HG03469 (cell line): Measurements from ENCODE around the gene STAP2.
"Not testable (repeated sequence)": the region's sequence is repeated elsewhere in the genome, so short reads cannot be mapped to it uniquely, and the experiment has no call there.

ENCODE experiments used
- ATAC-seq: cut with Tn5 transposase; IDR thresholded peaks from one replicate; pipeline ENCODE4 v1.9.1; 2021; ENCODE audit warnings: mild to moderate bottlenecking, moderate library complexity, moderate number of reproducible peaks; ENCODE audit not compliant: unreplicated experiment

Gene STAP2

GRCh38 chr19:4303819-4304537 lies 34.6 kb downstream of the STAP2 start:
- no peak for ATAC-seq

GRCh38 chr19:4302243-4302640 lies 36.4 kb downstream of the STAP2 start, which contains the start of gene TMIGD2:
Gene TMIGD2, minus strand, starts transcription at chr19:4302389. Its CDS starts 4 bp downstream, at chr19:4302385.
- no peak for ATAC-seq

GRCh38 chr19:4301590-4302242 lies 36.9 kb downstream of the STAP2 start:
- no peak for ATAC-seq

GRCh38 chr19:4300589-4300988 lies 38.0 kb downstream of the STAP2 start:
- no peak for ATAC-seq

- no peak for ATAC-seq
Observed at GRCh38 chr19:4298810-4299550, 39.6 kb downstream of the STAP2 start.

- no peak for ATAC-seq
Observed at GRCh38 chr19:4297901-4298809, 40.5 kb downstream of the STAP2 start.

- ATAC-seq: no peak
Observed at GRCh38 chr19:4295972-4296771, 42.5 kb downstream of the STAP2 start.

GRCh38 chr19:4294389-4294788 lies 44.2 kb downstream of the STAP2 start:
- ATAC-seq: no peak

- no peak for ATAC-seq
Observed at GRCh38 chr19:4292515-4292914, 46.1 kb downstream of the STAP2 start.

- no peak for ATAC-seq
Observed at GRCh38 chr19:4291184-4291732, 47.4 kb downstream of the STAP2 start.

- no peak for ATAC-seq
Observed at GRCh38 chr19:4288091-4288777, 50.4 kb downstream of the STAP2 start.

GRCh38 chr19:4286141-4286540 lies 52.5 kb downstream of the STAP2 start:
- ATAC-seq: not testable (repeated sequence)

- no peak for ATAC-seq
Observed at GRCh38 chr19:4284974-4285373, 53.7 kb downstream of the STAP2 start.

- no peak for ATAC-seq
Observed at GRCh38 chr19:4284176-4284958, 54.3 kb downstream of the STAP2 start.

GRCh38 chr19:4279530-4280422 lies 58.9 kb downstream of the STAP2 start:
- no peak for ATAC-seq

GRCh38 chr19:4279267-4279529 lies 59.4 kb downstream of the STAP2 start:
- ATAC-seq: no peak

GRCh38 chr19:4278419-4279266 lies 60.0 kb downstream of the STAP2 start, which contains the start of gene SHD:
Gene SHD, plus strand, starts transcription at chr19:4279266. Its CDS starts 798 bp downstream, at chr19:4280064.
- no peak for ATAC-seq
